H1 (cell line): ENCODE results near the gene TNRC6B. TPM values are rescaled to one million over a fixed set of nuclear protein-coding genes. Genes with fewer than 3 reads are reported as not detected.

Source experiments
- CTCF ChIA-PET: fragments of 300-600 bp; sonication (Branson Sonifier 250); formaldehyde crosslinking; loops from one replicate; lab custom pipeline; 2021; ENCODE audit not compliant: partially characterized antibody; lab: Charles Lee
- POLR2A ChIA-PET: fragments of 300-600 bp; sonication (Branson Sonifier 250); formaldehyde crosslinking; loops from one replicate; lab custom pipeline; 2021; ENCODE audit warnings: inconsistent platforms; ENCODE audit not compliant: partially characterized antibody; lab: Charles Lee
- DNase-seq, 2 experiments: peaks; one replicate each; pipeline versions ENCODE4 v3.0.0 to v3.0.0-alpha.2; 2010 to 2022; ENCODE audit warnings: low spot score in 2 of 2, low read depth in 1 of 2, mixed read lengths in 1 of 2
- FAIRE-seq: peaks from 2 replicates; lab custom pipeline; 2011; peaks lifted over from hg19 to GRCh38; lab: Jason Lieb, UNC
- H2AFZ ChIP-seq: 2 replicates; pipeline ENCODE4 v1.8.1; 2012; ENCODE audit warnings: low read length, inconsistent platforms
- H2AK5ac ChIP-seq: 2 replicates; pipeline ENCODE4 v1.6.1; 2013; ENCODE audit warnings: low read depth, low read length
- H2BK120ac ChIP-seq: replicated peaks from 2 replicates; pipeline ENCODE3; 2013; ENCODE audit warnings: low read depth, low read length, inconsistent platforms
- H2BK12ac ChIP-seq: 2 replicates; pipeline ENCODE4 v1.6.1; 2013; ENCODE audit warnings: low read depth, low read length
- H2BK15ac ChIP-seq: 2 replicates; pipeline ENCODE4 v1.6.1; 2013; ENCODE audit warnings: low read length
- H2BK20ac ChIP-seq: 2 replicates; pipeline ENCODE4 v1.6.1; 2013; ENCODE audit warnings: low read length
- H2BK5ac ChIP-seq: 2 replicates; pipeline ENCODE4 v1.6.1; 2013; ENCODE audit warnings: low read depth, low read length
- H3K14ac ChIP-seq: 2 replicates; pipeline ENCODE4 v1.6.1; 2013; ENCODE audit warnings: inconsistent platforms; ENCODE audit not compliant: insufficient read length
- H3K18ac ChIP-seq: 2 replicates; pipeline ENCODE4 v1.6.1; 2013; ENCODE audit warnings: low read length; ENCODE audit errors: extremely low read depth
- H3K23ac ChIP-seq: 2 replicates; pipeline ENCODE4 v1.6.1; 2013; ENCODE audit warnings: inconsistent platforms; ENCODE audit not compliant: insufficient read length
- H3K23me2 ChIP-seq: 2 replicates; pipeline ENCODE4 v1.6.1; 2013; ENCODE audit warnings: low read depth, low read length
- H3K27ac ChIP-seq: 2 replicates; pipeline ENCODE4 v1.6.1; 2011; ENCODE audit warnings: low read depth, low read length, inconsistent platforms
- H3K27me3 ChIP-seq, 4 experiments: replicated peaks in 1 of 4; 1 replicate in 1 of 4; 2 replicates in 3 of 4; pipeline versions ENCODE4 v1.6.1 to v1.8.1; 2011 to 2013; ENCODE audit warnings: low read length in 3 of 4, mild to moderate bottlenecking in 3 of 4, inconsistent platforms in 2 of 4, mixed read lengths in 2 of 4, moderate library complexity in 1 of 4; ENCODE audit not compliant: control insufficient read depth in 3 of 4, insufficient read depth in 3 of 4; ENCODE audit errors: extremely low read depth in 1 of 4
- H3K36me3 ChIP-seq, 4 experiments: 2 replicates each; pipeline versions ENCODE4 v1.6.1 to v1.8.1; 2011 to 2013; ENCODE audit warnings: mild to moderate bottlenecking in 4 of 4, low read length in 3 of 4, moderate library complexity in 2 of 4, control low read depth in 1 of 4, inconsistent platforms in 1 of 4; ENCODE audit not compliant: insufficient read depth in 4 of 4, control insufficient read depth in 2 of 4
- H3K4ac ChIP-seq: replicated peaks from 2 replicates; pipeline ENCODE3; 2013; ENCODE audit warnings: low read length, low read depth, mixed read lengths, inconsistent platforms; ENCODE audit not compliant: insufficient read length
- H3K4me1 ChIP-seq, 4 experiments: replicated peaks in 1 of 4; 1 replicate in 1 of 4; 2 replicates in 3 of 4; pipeline versions ENCODE4 v1.6.1 to v1.8.1; 2011 to 2013; ENCODE audit warnings: low read length in 3 of 4, inconsistent platforms in 2 of 4, mixed read lengths in 1 of 4; ENCODE audit not compliant: insufficient read depth in 4 of 4, control insufficient read depth in 3 of 4
- H3K4me2 ChIP-seq, 2 experiments: 2 replicates each; pipeline versions ENCODE4 v1.6.1 to v1.8.1; 2011 to 2013; ENCODE audit warnings: low read depth in 2 of 2, low read length in 2 of 2, control low read depth in 1 of 2, inconsistent platforms in 1 of 2, mild to moderate bottlenecking in 1 of 2; ENCODE audit not compliant: insufficient read depth in 1 of 2
- H3K4me3 ChIP-seq, 4 experiments: fragments of 200-600, 300-600 bp in 1 of 4; sonication (generic), shearing (Covaris generic), sonication (Bioruptor Twin) in 1 of 4; 2 replicates each; pipeline versions ENCODE4 v1.5.1 to v1.8.1; 2011 to 2016; ENCODE audit warnings: low read length in 4 of 4, low read depth in 3 of 4, control low read depth in 2 of 4, inconsistent platforms in 2 of 4, mild to moderate bottlenecking in 2 of 4, mixed read lengths in 1 of 4, moderate library complexity in 1 of 4; ENCODE audit not compliant: insufficient read depth in 2 of 4; ENCODE audit errors: extremely low read depth in 1 of 4
- H3K56ac ChIP-seq: replicated peaks from 2 replicates; pipeline ENCODE3; 2013; ENCODE audit warnings: low read depth, mild to moderate bottlenecking, mixed read lengths, low read length, inconsistent platforms; ENCODE audit not compliant: insufficient read length
- H3K79me1 ChIP-seq: 2 replicates; pipeline ENCODE4 v1.6.1; 2013; ENCODE audit warnings: low read depth, low read length, control low read depth
- H3K79me2 ChIP-seq, 2 experiments: 2 replicates each; pipeline versions ENCODE4 v1.6.1 to v1.8.1; 2012 to 2013; ENCODE audit warnings: low read length in 2 of 2, mild to moderate bottlenecking in 2 of 2, inconsistent platforms in 1 of 2; ENCODE audit not compliant: insufficient read depth in 2 of 2, control insufficient read depth in 1 of 2
- H3K9ac ChIP-seq, 4 experiments: replicated peaks in 1 of 4; 1 replicate in 1 of 4; 2 replicates in 3 of 4; pipeline versions ENCODE4 v1.6.1 to v1.8.1; 2011 to 2013; ENCODE audit warnings: low read depth in 3 of 4, low read length in 3 of 4, control low read depth in 2 of 4, mild to moderate bottlenecking in 2 of 4, moderate library complexity in 2 of 4, inconsistent platforms in 1 of 4; ENCODE audit errors: extremely low read depth in 1 of 4
- H3K9me3 ChIP-seq, 2 experiments: 2 replicates each; pipeline versions ENCODE4 v1.6.1 to v1.8.1; 2012 to 2013; ENCODE audit warnings: mild to moderate bottlenecking in 2 of 2, moderate library complexity in 2 of 2, control low read depth in 1 of 2, inconsistent platforms in 1 of 2, low read depth in 1 of 2, low read length in 1 of 2, mixed read lengths in 1 of 2; ENCODE audit not compliant: insufficient read depth in 2 of 2
- H4K20me1 ChIP-seq, 2 experiments: replicated peaks in 1 of 2; 2 replicates each; pipeline versions ENCODE3 to v1.8.1; 2011 to 2013; ENCODE audit warnings: inconsistent platforms in 2 of 2, low read length in 2 of 2, mild to moderate bottlenecking in 1 of 2; ENCODE audit not compliant: insufficient read depth in 2 of 2, control insufficient read depth in 1 of 2
- H4K5ac ChIP-seq: 2 replicates; pipeline ENCODE4 v1.6.1; 2013; ENCODE audit warnings: low read length, low read depth, mixed read lengths, inconsistent platforms; ENCODE audit not compliant: insufficient read length
- H4K8ac ChIP-seq: 2 replicates; pipeline ENCODE4 v1.8.0; 2013; ENCODE audit warnings: mild to moderate bottlenecking, moderate library complexity, low read length, inconsistent platforms; ENCODE audit not compliant: insufficient read depth; ENCODE audit errors: extremely low read depth
- H4K91ac ChIP-seq: replicated peaks from 2 replicates; pipeline ENCODE3; 2013; ENCODE audit warnings: low read length, mixed read lengths, inconsistent platforms; ENCODE audit not compliant: insufficient read length
- BACH1 ChIP-seq: IDR thresholded peaks from 2 replicates; pipeline ENCODE4 v1.6.1; 2012; ENCODE audit warnings: low read length, improper control_type of control experiment
- BRCA1 ChIP-seq: IDR thresholded peaks from 2 replicates; pipeline ENCODE4 v1.6.1; 2012; ENCODE audit warnings: low read depth, low read length, improper control_type of control experiment
- CBX8 ChIP-seq: fragments of 300-800, 300-1000 bp; sonication (generic); IDR thresholded peaks from 2 replicates; pipeline ENCODE4 v1.7.1; 2016; ENCODE audit warnings: low read depth, low read length, borderline replicate concordance
- GTF2F1 ChIP-seq: IDR thresholded peaks from 2 replicates; pipeline ENCODE4 v1.6.1; 2012; ENCODE audit warnings: low read depth, low read length, improper control_type of control experiment, borderline replicate concordance
- MAFK ChIP-seq: IDR thresholded peaks from 2 replicates; pipeline ENCODE4 v1.6.1; 2012; ENCODE audit warnings: low read depth, mild to moderate bottlenecking, improper control_type of control experiment, low read length
- NANOG ChIP-seq: IDR thresholded peaks from 2 replicates; pipeline ENCODE4 v1.6.1; 2011; ENCODE audit warnings: low read length, low read depth, mild to moderate bottlenecking, inconsistent platforms; ENCODE audit not compliant: insufficient read depth, poor library complexity, severe bottlenecking
- POLR2A ChIP-seq, 2 experiments: IDR thresholded peaks; 1 replicate in 1 of 2; 2 replicates in 1 of 2; pipeline ENCODE4 v1.6.1; 2011; ENCODE audit warnings: low read depth in 2 of 2, low read length in 2 of 2, mild to moderate bottlenecking in 2 of 2; ENCODE audit errors: control extremely low read depth in 1 of 2
- POLR2AphosphoS5 ChIP-seq: IDR thresholded peaks from 2 replicates; pipeline ENCODE4 v1.6.1; 2011; ENCODE audit warnings: low read depth, low read length
- POU5F1 ChIP-seq: IDR thresholded peaks from 2 replicates; pipeline ENCODE4 v1.6.1; 2011; ENCODE audit warnings: low read depth, mild to moderate bottlenecking, low read length, moderate library complexity
- RFX5 ChIP-seq: IDR thresholded peaks from 2 replicates; pipeline ENCODE4 v1.6.1; 2011; ENCODE audit warnings: low read depth, low read length, improper control_type of control experiment, borderline replicate concordance
- SIX5 ChIP-seq: IDR thresholded peaks from 2 replicates; pipeline ENCODE4 v1.6.1; 2011; ENCODE audit warnings: mild to moderate bottlenecking, low read depth, low read length
- WGBS, 2 experiments: shearing (Covaris generic) in 1 of 2; methylation state at CpG; one replicate each; pipeline versions ENCODE4 v1.1.6 to v1.1.7; 2013 to 2015; ENCODE audit warnings: low lambda C conversion rate in 2 of 2, mixed read lengths in 2 of 2, inconsistent platforms in 1 of 2, low coverage in 1 of 2, missing lambda C conversion rate in 1 of 2; ENCODE audit not compliant: insufficient replicate concordance in 2 of 2, insufficient coverage in 1 of 2, insufficient read length in 1 of 2; ENCODE audit errors: extremely low coverage in 1 of 2, missing lambda C conversion rate in 1 of 2; 5-methylcytosine and 5-hydroxymethylcytosine counted together
- polyA plus RNA-seq, 7 experiments: library from polyadenylated mRNA; depleted of rRNA in 3 of 7; stranded (reverse) in 5 of 7; unstranded in 2 of 7; fragments of >200 nt in 5 of 7; fragments of 200-250 nt in 2 of 7; gene quantifications; 1 replicate in 5 of 7; 2 replicates in 1 of 7; 4 replicates in 1 of 7; pipeline versions ENCODE4 v1.2.1 to v1.2.3, GENCODE V29; 2011 to 2013; ENCODE audit warnings: missing spikeins in 2 of 7, mixed read lengths in 2 of 7
- total RNA-seq: library from RNA; stranded (reverse); fragmentation: NEBNext Ultra II Directional; extraction: Animal tissue kit (Norgen Biotek cat#: 25700); gene quantifications from 2 replicates; pipeline ENCODE4 v1.2.1, GENCODE V29; 2021
- TF ChIP-seq, protein P1 (sequence below): IDR thresholded peaks from 2 replicates; pipeline ENCODE4 v1.6.1; 2012; ENCODE audit warnings: inconsistent platforms

TNRC6B gene
- total and polyA plus RNA-seq, 2 of the 8 experiments (the other 6 are each of a cell fraction or from before 2014, with no cell fraction given): 12.5 to 48.9 TPM

DNA sequence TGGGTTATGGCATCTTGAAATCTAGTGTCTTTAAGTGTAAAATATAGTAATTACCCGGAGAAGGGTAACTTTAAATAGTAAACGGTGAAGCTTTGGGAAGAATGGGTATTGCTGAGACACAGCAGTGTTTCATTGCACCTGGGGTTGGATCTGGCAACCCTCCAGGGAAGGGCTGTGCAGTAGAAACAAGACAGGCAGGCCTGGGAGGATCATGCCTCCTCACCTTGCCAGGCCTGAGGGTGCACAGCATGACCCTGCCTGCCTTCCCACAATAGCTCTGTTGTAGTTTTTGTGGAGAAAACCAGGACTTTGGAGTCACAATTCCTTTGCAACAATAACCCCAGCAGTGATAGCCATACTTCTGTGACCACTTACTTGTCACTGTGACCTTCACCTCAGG is 104.0 kb downstream of the TNRC6B start:
- no peak overlapping the region for H3K23ac ChIP-seq
- H3K4me1 ChIP-seq: no peaks in the 10 kb centered on the region
- H3K56ac ChIP-seq: no peak overlapping the region
- no peak overlapping the region for H3K9ac ChIP-seq
- DNase-seq (no peak), FAIRE-seq (no peak)
- no peak overlapping the region for H4K5ac ChIP-seq
- no peaks in the 10 kb centered on the region for H3K79me2 ChIP-seq
- no peak overlapping the region for H4K8ac ChIP-seq
- H3K79me1 ChIP-seq: no peaks in the 10 kb centered on the region
- no peak overlapping the region for H2BK15ac ChIP-seq
- H2BK5ac ChIP-seq: no peak overlapping the region; the same call in 1 of the 2 replicates
- no peak overlapping the region for H4K91ac ChIP-seq
- ChIA-PET POLR2A (interaction anchor here (0.7 kb wide), 1 partner anchor 9 kb away, joined by 3 read pairs; no protein-coding TSS in a partner anchor), CTCF (no interaction called here)
- no peak overlapping the region for H3K4ac ChIP-seq
- no peak overlapping the region for H2BK12ac ChIP-seq
- peaks cover 0 to 7% of the 10 kb centered on the region in 2 experiments for H4K20me1 ChIP-seq
- no peak overlapping the region for H2BK120ac ChIP-seq
- TF ChIP-seq NANOG (no peak), RFX5 (no peak), POLR2AphosphoS5 (no peak), CBX8 (no peak), SIX5 (no peak), POU5F1 (no peak), GTF2F1 (no peak), BACH1 (no peak), MAFK (no peak), POLR2A (IDR thresholded peaks at IDR 0.05; ENCODE audit: control extremely low read depth in 1 of 2, low read depth in 2 of 2, low read length in 2 of 2) (no peak), BRCA1 (no peak)
- TF ChIP-seq, protein P1, sequence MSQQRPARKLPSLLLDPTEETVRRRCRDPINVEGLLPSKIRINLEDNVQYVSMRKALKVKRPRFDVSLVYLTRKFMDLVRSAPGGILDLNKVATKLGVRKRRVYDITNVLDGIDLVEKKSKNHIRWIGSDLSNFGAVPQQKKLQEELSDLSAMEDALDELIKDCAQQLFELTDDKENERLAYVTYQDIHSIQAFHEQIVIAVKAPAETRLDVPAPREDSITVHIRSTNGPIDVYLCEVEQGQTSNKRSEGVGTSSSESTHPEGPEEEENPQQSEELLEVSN: no peak
- H3K18ac ChIP-seq: no peak overlapping the region
- no peak overlapping the region for H3K14ac ChIP-seq
- H3K36me3 ChIP-seq: peaks cover 4 to 92% (median 35%) of the 10 kb centered on the region in 4 experiments
- H3K27me3 ChIP-seq: no peaks in the 10 kb centered on the region; a peak in 1 of 7 replicates
- H3K9me3 ChIP-seq: no peaks in the 10 kb centered on the region
- no peak overlapping the region for H2AFZ ChIP-seq
- H3K4me3 ChIP-seq: no peak overlapping the region
- no peak overlapping the region for H2AK5ac ChIP-seq
- H3K27ac ChIP-seq: no peak overlapping the region
- no peaks in the 10 kb centered on the region for H3K23me2 ChIP-seq
- H2BK20ac ChIP-seq: no peak overlapping the region
- WGBS, 2 experiments: 81% methylated on average over 2 of the region's 2 CpGs; no CpG with 5 or more reads in 1 of the 2 experiments
- H3K4me2 ChIP-seq: no peak overlapping the region
